ENCODE results near the gene MAP4K5.
A peak's percentile ranks its signal among the peaks of the same experiment; 100 is the strongest.
"Not testable (repeated sequence)": the region's sequence is repeated elsewhere in the genome, so short reads cannot be mapped to it uniquely, and the experiment has no call there.

The MAP4K5 gene

DNA sequence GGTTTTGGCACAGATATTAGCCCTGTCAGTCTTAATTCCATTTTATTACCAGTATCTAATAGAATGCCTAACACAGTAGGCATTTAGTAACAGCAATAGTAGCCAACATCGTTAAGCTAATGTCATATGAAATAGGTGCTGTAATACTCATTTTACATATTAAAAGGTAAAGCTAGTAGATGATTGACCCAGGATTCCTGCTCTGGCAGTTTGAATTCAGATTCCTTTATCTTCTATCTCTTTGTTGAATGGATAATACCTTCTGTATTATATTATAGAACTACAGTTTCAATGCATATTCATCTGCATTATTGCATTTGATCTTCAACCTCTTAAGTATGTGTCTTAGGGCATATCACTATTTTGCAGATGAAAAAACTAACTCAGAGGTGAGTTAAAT lies 30.5 kb upstream of the MAP4K5 start:
- DNase-seq (ENCODE audit: low spot score) = no peak
- no peak for TF ChIP-seq CTCF (IDR thresholded peaks at IDR 0.05; ENCODE audit: extremely low read depth, insufficient read depth, missing control alignments)
- in situ Hi-C loops (cut with MboI; ENCODE audit: low pct_unique_long_range_greater_than_20kb, low sequenced_read_pairs, unreplicated experiment) = no loop called here

GRCh38 chr14:50560931-50561285 lies 28.5 kb upstream of the MAP4K5 start:
- in situ Hi-C loops (cut with MboI; ENCODE audit: low pct_unique_long_range_greater_than_20kb, low sequenced_read_pairs, unreplicated experiment) = no loop called here
- TF ChIP-seq CTCF (IDR thresholded peaks at IDR 0.05; ENCODE audit: extremely low read depth, insufficient read depth, missing control alignments) = no peak
- peak; percentile 24 for DNase-seq (ENCODE audit: low spot score)

GRCh38 chr14:50559990-50560930 lies 27.9 kb upstream of the MAP4K5 start, which contains the start of gene ATL1:
Gene ATL1 (plus strand): TSS chr14:50560145. CDS start chr14:50560266, 121 bp downstream.
- DNase-seq (ENCODE audit: low spot score) = peak; percentile 67
- in situ Hi-C loops (cut with MboI; ENCODE audit: low pct_unique_long_range_greater_than_20kb, low sequenced_read_pairs, unreplicated experiment) = no loop called here
- TF ChIP-seq CTCF (IDR thresholded peaks at IDR 0.05; ENCODE audit: extremely low read depth, insufficient read depth, missing control alignments) = no peak

- DNase-seq (ENCODE audit: low spot score); in situ Hi-C loops (cut with MboI; ENCODE audit: low pct_unique_long_range_greater_than_20kb, low sequenced_read_pairs, unreplicated experiment): not testable (repeated sequence)
These were observed 20.4 kb upstream of the MAP4K5 start for GRCh38 chr14:50552796-50553195.

- in situ Hi-C loops (cut with MboI; ENCODE audit: low pct_unique_long_range_greater_than_20kb, low sequenced_read_pairs, unreplicated experiment) = no loop called here
- no peak for TF ChIP-seq CTCF (IDR thresholded peaks at IDR 0.05; ENCODE audit: extremely low read depth, insufficient read depth, missing control alignments)
- no peak for DNase-seq (ENCODE audit: low spot score)
These were observed 19.5 kb upstream of the MAP4K5 start for GRCh38 chr14:50551877-50552276.

DNA sequence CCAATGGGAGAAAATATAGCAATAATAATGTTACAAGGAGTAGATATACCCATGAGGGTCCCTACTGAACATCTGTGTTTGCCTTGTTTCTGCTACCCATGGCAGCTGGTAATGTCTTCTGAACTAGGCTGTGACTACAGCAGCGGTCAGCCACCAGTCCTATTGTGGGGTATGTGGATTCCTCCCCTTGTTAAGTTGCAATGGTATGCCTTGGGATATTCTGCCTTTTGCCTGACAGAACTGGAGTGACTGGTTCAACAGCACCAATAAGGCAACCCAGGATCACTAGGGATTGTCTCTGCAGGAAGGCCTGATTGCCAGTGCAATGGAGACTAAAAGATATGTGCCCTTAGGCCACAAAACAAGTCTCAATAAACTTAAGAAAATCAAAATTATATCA lies 17.9 kb upstream of the MAP4K5 start:
- DNase-seq (ENCODE audit: low spot score) = no peak
- in situ Hi-C loops (cut with MboI; ENCODE audit: low pct_unique_long_range_greater_than_20kb, low sequenced_read_pairs, unreplicated experiment) = no loop called here
- TF ChIP-seq CTCF (IDR thresholded peaks at IDR 0.05; ENCODE audit: extremely low read depth, insufficient read depth, missing control alignments) = no peak

- DNase-seq (ENCODE audit: low spot score) = no peak
- in situ Hi-C loops (cut with MboI; ENCODE audit: low pct_unique_long_range_greater_than_20kb, low sequenced_read_pairs, unreplicated experiment) = loop anchor here (25.0 kb wide), 1 partner anchor 683 kb away; the partner anchor contains the start of gene NEMF
- TF ChIP-seq CTCF (IDR thresholded peaks at IDR 0.05; ENCODE audit: extremely low read depth, insufficient read depth, missing control alignments) = no peak
These were observed 13.2 kb upstream of the MAP4K5 start for GRCh38 chr14:50545618-50546017.
